DMS79 treated with DMSO at 0.1 percent for 48 hours (cell line): Measurements from ENCODE around the gene MEX3C.

ENCODE experiments used
- DNase-seq: peaks from one replicate; lab custom pipeline; 2025; lab: John Stamatoyannopoulos, UW

MEX3C gene

GRCh38 chr18:51197661-51198424 lies at the start of gene MEX3C:
Gene MEX3C, minus strand, starts transcription at chr18:51197681. Its CDS starts 361 bp downstream, at chr18:51197320.
- DNase-seq: peak; percentile 98

- no peak for DNase-seq
Observed at GRCh38 chr18:51241226-51241625, 43.7 kb upstream of the MEX3C start.

DNA sequence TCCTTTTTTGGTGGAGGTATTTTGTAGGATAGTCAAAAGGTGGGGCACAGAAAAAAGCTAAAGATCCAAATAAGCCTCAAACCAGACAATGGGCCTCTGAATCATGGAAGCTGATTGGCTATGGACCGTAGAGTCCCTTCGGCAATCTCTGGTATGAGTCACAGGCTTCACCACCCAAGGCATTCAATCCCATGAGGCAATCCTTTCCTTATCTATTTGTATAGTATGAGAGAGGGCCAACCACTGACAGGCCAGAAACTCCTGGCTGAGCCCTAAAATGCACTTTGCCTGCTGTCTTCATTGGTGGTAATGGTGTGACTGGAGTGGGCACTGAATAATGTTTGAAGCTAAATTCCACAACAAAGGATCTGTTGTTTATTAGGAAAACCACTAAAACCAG lies 38.7 kb upstream of the MEX3C start:
- no peak for DNase-seq

DNA sequence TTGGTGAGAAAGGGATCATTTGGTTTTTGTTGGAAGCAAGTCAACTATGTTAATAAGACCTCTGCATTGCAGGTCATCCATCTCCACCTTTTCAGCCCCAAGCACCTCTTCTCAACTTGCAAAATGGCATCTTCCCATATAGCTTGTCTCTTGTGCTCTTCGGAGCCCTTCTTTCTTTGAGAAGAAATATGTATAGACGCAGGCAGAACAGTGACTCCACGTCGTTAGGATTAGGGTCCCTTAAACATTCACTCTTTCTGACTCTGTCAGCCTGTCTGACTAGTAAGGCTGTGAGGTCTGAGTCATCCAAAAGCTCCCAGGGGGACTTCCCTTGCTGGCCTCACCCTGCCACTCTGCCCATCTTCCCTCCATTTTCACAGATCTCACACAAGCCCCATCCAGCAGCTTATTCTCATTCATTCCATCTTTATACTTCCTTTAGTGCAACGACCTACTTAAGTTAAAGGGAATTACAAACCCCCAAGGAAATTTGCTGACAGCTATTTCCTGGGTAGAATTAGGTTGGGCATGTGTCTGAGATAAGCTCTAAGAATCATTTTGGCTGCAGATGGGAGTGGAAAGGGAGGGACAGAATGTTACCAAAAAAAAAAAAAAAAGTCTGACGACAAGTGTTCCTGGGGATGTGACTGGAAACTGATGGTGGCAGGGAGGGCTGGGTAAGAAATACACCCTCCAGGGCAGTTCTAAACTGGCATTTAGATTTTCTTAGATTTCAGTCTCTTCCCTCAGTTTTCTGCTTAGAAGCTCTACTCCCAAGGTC lies 37.7 kb upstream of the MEX3C start:
- DNase-seq: no peak

DNA sequence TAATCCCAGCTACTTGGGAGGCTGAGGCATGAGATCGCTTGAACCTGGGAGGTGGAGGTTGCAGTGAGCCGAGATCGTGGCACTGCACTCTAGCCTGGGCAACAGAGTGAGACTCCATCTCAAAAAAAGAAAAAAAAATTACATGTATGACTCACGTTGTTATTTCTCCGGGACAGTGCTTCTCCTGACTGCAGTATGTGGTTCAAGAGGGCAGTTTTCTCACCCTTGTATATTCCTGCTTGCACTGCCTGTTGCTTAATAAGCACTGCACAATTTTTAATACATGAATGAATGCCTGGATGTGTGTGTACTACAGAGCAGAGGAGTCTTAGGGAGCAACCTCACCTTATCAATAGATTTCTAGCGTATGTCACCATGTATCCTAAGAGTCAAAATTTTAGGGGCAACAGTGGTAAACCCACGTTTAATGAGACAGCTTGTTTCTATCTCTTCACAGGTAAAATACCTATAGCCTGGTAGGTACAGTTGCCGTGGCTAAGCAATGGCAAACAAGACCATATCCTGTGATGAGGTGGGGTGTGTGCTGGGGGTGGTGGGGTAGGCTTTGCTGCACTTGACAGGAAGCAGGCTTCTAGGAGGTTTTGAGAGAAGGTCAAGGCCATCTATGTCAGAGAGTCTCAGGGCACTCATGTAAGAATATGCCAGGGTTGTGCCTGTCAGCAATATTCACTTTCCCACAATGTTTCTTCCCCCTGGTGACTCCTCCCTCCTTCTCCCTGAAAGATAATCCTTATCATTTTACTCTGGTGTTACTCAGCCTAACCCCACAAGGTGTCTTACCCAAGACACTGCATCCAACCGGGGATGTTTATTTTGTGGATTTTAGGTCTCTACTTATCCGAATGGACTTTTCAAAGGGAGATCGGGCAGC lies 36.9 kb upstream of the MEX3C start:
- DNase-seq: no peak

- DNase-seq: no peak
Observed at GRCh38 chr18:51229328-51229727, 31.8 kb upstream of the MEX3C start.

GRCh38 chr18:51227660-51228059 lies 30.2 kb upstream of the MEX3C start:
- DNase-seq: no peak

GRCh38 chr18:51226587-51227350 lies 29.3 kb upstream of the MEX3C start:
- no peak for DNase-seq

- DNase-seq: peak; percentile 52
Observed at GRCh38 chr18:51226068-51226467, 28.6 kb upstream of the MEX3C start.

GRCh38 chr18:51212606-51213005 lies 15.1 kb upstream of the MEX3C start:
- DNase-seq: no peak

- DNase-seq: no peak
Observed at GRCh38 chr18:51211552-51211951, 14.1 kb upstream of the MEX3C start.

- DNase-seq: peak; percentile 9
Observed at GRCh38 chr18:51196811-51197660, 445 bp downstream of the MEX3C start.

DNA sequence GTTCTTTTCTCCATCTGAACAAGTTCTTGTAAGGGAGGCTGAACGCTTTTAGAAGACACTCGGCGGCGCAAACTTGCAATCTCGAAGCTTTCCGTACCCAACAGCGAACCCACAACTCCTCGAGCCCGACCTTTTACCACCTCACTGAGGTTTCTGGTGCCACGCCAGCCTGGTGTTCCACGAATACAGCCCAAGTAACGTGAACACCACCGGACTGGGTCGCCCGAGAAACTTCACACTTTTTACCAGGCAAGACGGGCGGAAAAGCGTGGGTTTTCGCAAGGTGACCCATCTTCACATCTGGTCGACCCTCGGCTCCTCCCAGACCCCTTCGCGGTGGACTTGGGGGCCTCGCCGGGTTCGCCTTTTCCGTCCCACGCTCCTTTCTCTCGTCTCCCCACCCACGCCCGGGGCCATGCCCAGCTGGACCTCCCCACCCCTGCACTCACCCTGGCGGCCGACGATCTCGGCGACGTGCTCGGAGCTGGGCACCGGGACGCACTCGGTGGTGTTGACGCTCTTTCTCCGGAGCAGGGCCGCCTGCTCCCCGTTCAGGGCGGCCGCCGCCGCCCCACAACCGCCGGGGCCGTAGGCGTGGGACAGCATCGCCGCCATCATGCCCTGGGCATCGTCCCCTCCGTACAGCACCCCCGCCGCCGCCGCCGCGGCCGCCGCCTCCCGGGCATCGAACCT lies 1.2 kb downstream of the MEX3C start:
- DNase-seq: no peak

DNA sequence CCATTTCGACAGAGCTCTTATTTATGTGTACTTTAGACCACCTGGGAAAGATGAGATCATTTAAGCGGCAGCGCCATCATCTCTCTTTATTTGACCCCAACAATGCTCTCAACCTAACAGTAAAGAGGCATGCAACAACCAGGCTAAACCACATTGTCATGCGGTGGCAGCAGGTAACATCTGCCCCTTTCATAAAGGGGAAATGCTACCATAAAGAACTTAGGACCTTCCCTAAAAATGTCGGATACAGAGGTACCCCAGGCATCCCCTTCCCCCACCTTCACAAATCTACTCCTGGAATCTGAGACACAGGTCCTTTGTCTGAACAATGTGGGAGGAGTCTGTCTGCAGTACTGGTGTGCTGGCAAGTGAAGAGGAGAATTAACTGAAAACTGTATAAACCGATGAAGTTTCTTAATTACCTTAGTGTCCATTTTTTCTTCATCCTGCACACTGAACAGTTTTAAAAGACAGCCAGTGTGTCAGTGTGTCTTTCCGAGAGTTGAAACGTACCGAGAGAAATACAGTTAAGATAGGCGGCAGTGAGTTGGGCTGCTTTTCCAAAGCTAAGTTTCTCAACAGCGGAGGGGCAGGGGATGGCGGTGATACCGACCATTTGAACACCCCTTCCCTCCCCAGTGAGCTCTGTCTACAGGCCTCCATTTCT lies 1.9 kb downstream of the MEX3C start:
- DNase-seq: peak; percentile 87

DNA sequence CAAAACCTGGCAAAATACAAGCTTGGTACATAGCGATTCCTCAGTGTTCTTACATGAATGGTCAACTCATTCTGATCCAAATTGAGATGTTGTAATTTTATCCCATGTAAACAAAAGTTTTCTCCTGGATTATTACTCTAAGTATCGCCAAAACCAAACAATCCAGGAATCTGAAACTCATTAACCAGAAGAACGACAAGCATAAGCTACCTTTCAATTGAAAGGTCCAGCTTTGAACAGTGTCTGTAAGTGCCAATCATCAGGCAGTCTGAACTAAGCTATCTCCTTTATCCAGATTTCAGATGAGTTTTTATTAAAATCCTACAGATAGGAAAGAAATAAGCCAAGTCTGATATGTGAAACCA lies 2.4 kb downstream of the MEX3C start:
- DNase-seq: no peak

DNA sequence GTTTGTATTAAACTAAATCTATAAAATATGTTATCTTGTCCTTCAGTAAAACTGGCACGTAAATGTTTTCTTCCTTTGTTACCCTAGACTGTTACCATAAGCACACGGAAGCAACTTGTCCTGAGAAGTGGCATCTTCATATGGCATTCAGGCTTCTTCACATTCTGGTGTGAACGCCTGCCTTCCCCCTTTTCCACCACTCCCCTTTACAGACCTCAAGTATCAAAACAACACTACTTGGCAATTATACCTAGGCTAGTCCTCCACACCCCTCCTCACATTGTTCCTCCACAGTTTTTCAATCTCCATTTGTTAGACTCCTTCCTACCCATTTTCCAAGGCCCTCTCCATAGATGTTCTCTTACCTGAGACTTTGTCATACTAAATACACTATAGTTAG lies 2.9 kb downstream of the MEX3C start:
- DNase-seq: peak; percentile 25

DNA sequence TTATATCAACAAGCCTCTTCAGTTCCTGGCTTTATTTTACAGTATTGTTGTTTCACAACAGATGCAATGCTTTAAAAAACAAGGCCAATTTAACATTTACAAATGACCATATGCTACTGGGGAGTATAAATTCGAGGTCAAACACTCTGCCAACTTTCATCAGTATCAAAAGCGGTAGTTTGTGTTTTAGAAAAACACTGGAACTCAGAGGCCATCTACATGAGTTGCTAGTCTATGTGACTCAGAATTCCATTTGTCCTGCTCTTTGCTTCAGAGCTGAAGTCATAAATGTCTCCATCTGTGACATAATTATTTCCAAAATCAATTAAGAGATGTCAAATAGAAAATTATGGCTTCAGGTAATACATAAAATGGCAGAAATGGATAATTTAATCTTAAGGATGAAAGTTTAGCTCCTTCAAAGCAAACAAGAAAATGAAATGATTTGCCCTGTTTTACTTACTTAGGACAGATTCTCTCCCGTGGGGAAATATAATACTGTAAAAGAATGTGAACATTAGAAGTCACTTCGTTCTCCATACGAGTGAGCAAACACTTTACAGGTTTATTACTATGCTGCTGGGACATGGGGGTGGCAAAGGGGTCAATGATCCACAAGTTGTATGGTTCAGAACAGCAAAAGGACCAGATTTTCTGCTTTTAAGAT lies 3.7 kb downstream of the MEX3C start:
- no peak for DNase-seq

DNA sequence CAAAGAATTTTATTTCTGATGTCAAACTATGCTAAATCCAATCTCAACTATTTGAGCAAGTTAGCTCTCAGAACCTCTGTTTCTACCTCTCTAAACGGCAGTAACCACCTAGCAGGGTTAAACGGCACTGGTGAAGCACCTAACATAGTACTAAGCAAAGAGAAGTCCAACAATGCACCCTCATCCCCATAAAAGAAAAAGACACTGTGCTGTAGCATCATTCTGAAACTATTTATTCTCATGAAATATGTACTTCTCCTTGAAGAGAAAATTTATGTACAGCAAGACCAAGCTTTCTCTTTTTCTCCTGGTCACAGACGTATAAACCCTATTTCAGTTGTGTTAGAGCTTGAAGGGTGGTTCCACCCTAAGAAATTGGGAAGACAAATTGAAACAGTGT lies 4.8 kb downstream of the MEX3C start:
- DNase-seq: no peak

DNA sequence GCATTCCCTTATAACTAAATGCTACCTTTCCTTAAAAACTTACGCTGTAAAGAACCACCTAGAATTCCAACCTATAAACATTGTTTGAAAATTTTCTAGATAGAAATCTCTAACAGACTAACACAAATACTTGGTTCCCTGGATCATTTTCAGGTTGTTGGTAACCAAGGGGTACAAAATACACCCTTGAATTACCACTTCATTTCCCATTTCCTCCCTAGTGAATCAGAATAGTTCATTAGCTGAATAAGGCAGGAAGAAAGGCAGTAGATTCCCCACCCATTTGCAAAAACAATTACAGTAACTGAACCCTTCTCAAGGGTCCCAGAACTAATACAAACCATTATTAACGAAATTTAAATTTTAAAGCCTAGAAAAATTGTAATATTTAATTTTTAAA lies 5.5 kb downstream of the MEX3C start:
- DNase-seq: no peak
